Osteoblast (primary cell): ENCODE measurements around the gene APBB1IP. TPM values are rescaled to one million over a fixed set of nuclear protein-coding genes. Genes with fewer than 3 reads are reported as not detected.
A peak's percentile ranks its signal among the peaks of the same experiment; 100 is the strongest.
"Not testable (repeated sequence)": the region's sequence is repeated elsewhere in the genome, so short reads cannot be mapped to it uniquely, and the experiment has no call there.

Experiments
- DNase-seq: peaks from one replicate; pipeline ENCODE4 v3.0.0; 2011; ENCODE audit warnings: low spot score, mixed read lengths; ENCODE audit not compliant: insufficient read length; ENCODE audit errors: missing footprints
- H2AFZ ChIP-seq: 2 replicates; pipeline ENCODE4 v1.6.0; 2011; ENCODE audit warnings: mild to moderate bottlenecking, low read length
- H3K27ac ChIP-seq: 2 replicates; pipeline ENCODE4 v1.5.1; 2011; ENCODE audit warnings: mild to moderate bottlenecking, low read depth, low read length, moderate library complexity
- H3K27me3 ChIP-seq: 2 replicates; pipeline ENCODE4 v1.6.0; 2012; ENCODE audit warnings: mild to moderate bottlenecking, control low read depth, inconsistent platforms, low read length, moderate library complexity; ENCODE audit not compliant: insufficient read depth
- H3K36me3 ChIP-seq: 2 replicates; pipeline ENCODE4 v1.5.1; 2011; ENCODE audit warnings: mild to moderate bottlenecking, low read length, control low read depth, moderate library complexity; ENCODE audit not compliant: insufficient read depth
- H3K4me1 ChIP-seq: 2 replicates; pipeline ENCODE4 v1.5.1; 2011; ENCODE audit warnings: mild to moderate bottlenecking, low read length, control low read depth, moderate library complexity; ENCODE audit not compliant: insufficient read depth
- H3K4me2 ChIP-seq: 2 replicates; pipeline ENCODE4 v1.6.0; 2011; ENCODE audit warnings: mild to moderate bottlenecking, low read length; ENCODE audit not compliant: insufficient read depth
- H3K4me3 ChIP-seq: fragments of 200-600 bp; sonication (generic); 3 replicates; pipeline ENCODE4 v1.5.1; 2012; ENCODE audit warnings: mild to moderate bottlenecking, low read length, inconsistent platforms; ENCODE audit not compliant: insufficient read depth
- H3K79me2 ChIP-seq: 2 replicates; pipeline ENCODE4 v1.6.0; 2012; ENCODE audit warnings: mild to moderate bottlenecking, low read length, control low read depth, inconsistent platforms; ENCODE audit not compliant: insufficient read depth
- H3K9me3 ChIP-seq: 2 replicates; pipeline ENCODE4 v1.5.1; 2011; ENCODE audit warnings: low read depth, low read length, control low read depth
- H4K20me1 ChIP-seq: 2 replicates; pipeline ENCODE4 v1.6.0; 2012; ENCODE audit warnings: mild to moderate bottlenecking, low read length, control low read depth; ENCODE audit not compliant: insufficient read depth
- small RNA-seq: library from RNA; depleted of rRNA; stranded (forward); fragments of <200 nt; gene quantifications from one replicate; pipeline ENCODE3, GENCODE V24; 2012
- total RNA-seq: library from RNA; depleted of rRNA; stranded (reverse); fragments of >200 nt; gene quantifications from 2 replicates; pipeline ENCODE4 v1.2.3, GENCODE V29; 2012
- TF ChIP-seq, protein P1 (sequence below): IDR thresholded peaks from 2 replicates; pipeline ENCODE4 v1.5.1; 2011; ENCODE audit warnings: mild to moderate bottlenecking, low read depth, low read length, moderate library complexity; ENCODE audit errors: extremely low read depth

The APBB1IP gene
- total RNA-seq, 1 donor, result 14.8 TPM

DNA sequence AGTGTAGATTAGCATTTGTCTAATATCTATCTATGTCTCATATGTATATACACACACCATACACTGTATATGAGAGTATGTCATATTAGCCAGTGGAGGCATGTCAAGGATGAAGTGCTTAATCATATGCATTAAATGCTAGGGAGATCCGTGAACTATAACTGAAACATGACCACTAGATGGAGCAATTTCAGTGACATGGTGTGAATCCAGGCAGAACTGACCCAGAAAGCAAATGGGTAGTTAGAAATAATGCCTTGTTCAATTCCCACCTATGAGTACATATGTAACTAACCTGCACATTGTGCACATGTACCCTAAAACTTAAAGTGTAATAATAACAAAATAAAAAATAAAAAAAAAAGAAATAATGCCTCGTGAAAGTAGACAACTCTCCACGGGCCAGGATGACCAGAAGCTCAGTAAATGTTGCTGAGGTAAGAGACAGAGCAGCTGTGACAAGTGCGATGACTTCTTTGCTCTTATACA lies 168.3 kb downstream of the APBB1IP start:
- not testable (repeated sequence) for H3K4me2 ChIP-seq, H2AFZ ChIP-seq, H3K4me1 ChIP-seq, H3K27ac ChIP-seq, H3K36me3 ChIP-seq, H3K4me3 ChIP-seq, H3K79me2 ChIP-seq, H3K9me3 ChIP-seq, H4K20me1 ChIP-seq, DNase-seq, H3K27me3 ChIP-seq
- TF ChIP-seq, protein P1, sequence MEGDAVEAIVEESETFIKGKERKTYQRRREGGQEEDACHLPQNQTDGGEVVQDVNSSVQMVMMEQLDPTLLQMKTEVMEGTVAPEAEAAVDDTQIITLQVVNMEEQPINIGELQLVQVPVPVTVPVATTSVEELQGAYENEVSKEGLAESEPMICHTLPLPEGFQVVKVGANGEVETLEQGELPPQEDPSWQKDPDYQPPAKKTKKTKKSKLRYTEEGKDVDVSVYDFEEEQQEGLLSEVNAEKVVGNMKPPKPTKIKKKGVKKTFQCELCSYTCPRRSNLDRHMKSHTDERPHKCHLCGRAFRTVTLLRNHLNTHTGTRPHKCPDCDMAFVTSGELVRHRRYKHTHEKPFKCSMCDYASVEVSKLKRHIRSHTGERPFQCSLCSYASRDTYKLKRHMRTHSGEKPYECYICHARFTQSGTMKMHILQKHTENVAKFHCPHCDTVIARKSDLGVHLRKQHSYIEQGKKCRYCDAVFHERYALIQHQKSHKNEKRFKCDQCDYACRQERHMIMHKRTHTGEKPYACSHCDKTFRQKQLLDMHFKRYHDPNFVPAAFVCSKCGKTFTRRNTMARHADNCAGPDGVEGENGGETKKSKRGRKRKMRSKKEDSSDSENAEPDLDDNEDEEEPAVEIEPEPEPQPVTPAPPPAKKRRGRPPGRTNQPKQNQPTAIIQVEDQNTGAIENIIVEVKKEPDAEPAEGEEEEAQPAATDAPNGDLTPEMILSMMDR, result peak; percentile 49

DNA sequence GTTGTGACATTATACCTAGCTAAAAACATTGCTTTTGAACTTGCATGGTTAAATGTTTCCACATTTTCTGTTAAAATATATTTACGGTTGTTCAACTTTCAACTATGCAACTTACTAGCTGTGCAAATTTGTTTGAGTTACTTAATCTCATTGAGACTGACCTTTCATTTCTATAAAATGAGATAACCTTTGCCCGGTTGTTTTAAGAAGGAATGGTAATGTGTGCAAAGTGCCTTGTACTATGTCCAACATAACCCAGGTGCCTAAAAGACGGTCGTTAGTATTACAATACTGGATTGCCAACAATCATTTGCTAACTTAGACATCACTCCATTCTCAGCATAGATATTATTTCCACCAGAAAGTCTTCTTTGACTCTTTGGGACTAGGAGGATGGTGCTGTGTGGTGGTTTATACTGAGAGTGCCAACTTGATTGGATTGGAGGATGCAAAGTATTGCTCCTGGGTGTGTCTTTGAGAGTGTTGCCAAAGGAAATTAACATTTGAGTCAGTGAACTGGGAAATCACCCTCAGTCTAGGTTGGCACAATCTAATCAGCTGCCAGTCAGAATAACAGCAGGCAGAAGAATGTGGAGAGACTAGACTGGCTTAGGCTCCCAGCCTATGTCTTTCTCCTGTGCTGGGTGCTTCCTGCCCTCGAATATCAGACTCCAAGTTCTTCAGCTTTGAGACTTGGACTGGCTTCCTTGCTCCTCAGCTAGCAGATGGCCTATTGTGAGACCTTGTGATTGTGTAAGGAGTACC lies 174.2 kb downstream of the APBB1IP start:
- H3K36me3 ChIP-seq, result no peaks in the 10 kb centered on the region
- no peak for DNase-seq
- TF ChIP-seq, protein P1, result no peak
- H3K79me2 ChIP-seq, result no peaks in the 10 kb centered on the region
- no peaks in the 10 kb centered on the region for H3K27me3 ChIP-seq
- H3K9me3 ChIP-seq, result no peaks in the 10 kb centered on the region
- H2AFZ ChIP-seq, result no peak overlapping the region
- H4K20me1 ChIP-seq, result no peaks in the 10 kb centered on the region
- no peak overlapping the region for H3K4me2 ChIP-seq
- no peaks in the 10 kb centered on the region for H3K4me1 ChIP-seq
- no peak overlapping the region for H3K4me3 ChIP-seq
- H3K27ac ChIP-seq, result no peak overlapping the region

Small RNA genes within 50 kb of the gene (small RNA-seq; reads per million reads assigned to genes)
- not detected for gene RNA5SP307

Other genes starting within 250 kb of the APBB1IP start
- gene GAD2, start 221.6 kb upstream of the APBB1IP start, total RNA-seq, result not detected in 2 replicates